ENCODE results near the gene CREBZF. TPM values are rescaled to one million over a fixed set of nuclear protein-coding genes. Genes with fewer than 3 reads are reported as not detected.

Gene CREBZF
- total RNA-seq, 1 donor from 2014 or later: 21.4 TPM

GRCh38 chr11:85665733-85666132 lies 804 bp upstream of the CREBZF start:
- no peak for TF ChIP-seq CTCF (IDR thresholded peaks at IDR 0.05; ENCODE audit: insufficient read depth, low read length, poor library complexity, severe bottlenecking)
- no peak for DNase-seq (ENCODE audit: low read depth)
- H3K27me3 ChIP-seq (ENCODE audit: control insufficient read depth, insufficient read depth, low read length): no peaks in the 10 kb centered on the region
- no peak overlapping the region for H3K4me3 ChIP-seq (ENCODE audit: low read depth, low read length)
- no peaks in the 10 kb centered on the region for H3K36me3 ChIP-seq (ENCODE audit: control insufficient read depth, insufficient read depth, low read length)

- DNase-seq (ENCODE audit: low read depth): no peak
- H3K4me3 ChIP-seq (ENCODE audit: low read depth, low read length): peak overlapping the region; percentile 95
- peak; percentile 50 for TF ChIP-seq CTCF (IDR thresholded peaks at IDR 0.05; ENCODE audit: insufficient read depth, low read length, poor library complexity, severe bottlenecking)
- no peaks in the 10 kb centered on the region for H3K27me3 ChIP-seq (ENCODE audit: control insufficient read depth, insufficient read depth, low read length)
- no peaks in the 10 kb centered on the region for H3K36me3 ChIP-seq (ENCODE audit: control insufficient read depth, insufficient read depth, low read length)
Measured at GRCh38 chr11:85663753-85664614, 945 bp downstream of the CREBZF start.

- no peak for TF ChIP-seq CTCF (IDR thresholded peaks at IDR 0.05; ENCODE audit: insufficient read depth, low read length, poor library complexity, severe bottlenecking)
- H3K36me3 ChIP-seq (ENCODE audit: control insufficient read depth, insufficient read depth, low read length): no peaks in the 10 kb centered on the region
- no peak for DNase-seq (ENCODE audit: low read depth)
- no peaks in the 10 kb centered on the region for H3K27me3 ChIP-seq (ENCODE audit: control insufficient read depth, insufficient read depth, low read length)
- H3K4me3 ChIP-seq (ENCODE audit: low read depth, low read length): peak overlapping the region; percentile 95
Measured at GRCh38 chr11:85663080-85663752, 1.7 kb downstream of the CREBZF start.

GRCh38 chr11:85661972-85662664 lies 2.8 kb downstream of the CREBZF start:
- Histone ChIP-seq H3K27me3 (ENCODE audit: control insufficient read depth, insufficient read depth, low read length) (no peaks in the 10 kb centered on the region), H3K4me3 (ENCODE audit: low read depth, low read length) (peak overlapping the region; percentile 95), H3K36me3 (ENCODE audit: control insufficient read depth, insufficient read depth, low read length) (no peaks in the 10 kb centered on the region)
- no peak for TF ChIP-seq CTCF (IDR thresholded peaks at IDR 0.05; ENCODE audit: insufficient read depth, low read length, poor library complexity, severe bottlenecking)
- no peak for DNase-seq (ENCODE audit: low read depth)

GRCh38 chr11:85658180-85658579 lies 6.7 kb downstream of the CREBZF start:
- Histone ChIP-seq H3K4me3 (ENCODE audit: low read depth, low read length) (no peak overlapping the region), H3K27me3 (ENCODE audit: control insufficient read depth, insufficient read depth, low read length) (no peaks in the 10 kb centered on the region), H3K36me3 (ENCODE audit: control insufficient read depth, insufficient read depth, low read length) (no peaks in the 10 kb centered on the region)
- no peak for TF ChIP-seq CTCF (IDR thresholded peaks at IDR 0.05; ENCODE audit: insufficient read depth, low read length, poor library complexity, severe bottlenecking)
- no peak for DNase-seq (ENCODE audit: low read depth)

All from kidney epithelial cell (primary cell).